Tibial nerve (tissue), 4 donors: ENCODE results near the gene FASN. TPM values are rescaled to one million over a fixed set of nuclear protein-coding genes. Genes with fewer than 3 reads are reported as not detected.
A peak's percentile ranks its signal among the peaks of the same experiment; 100 is the strongest.

ENCODE experiments used
- DNase-seq, 2 donors: peaks; one replicate each; pipeline ENCODE4 v3.0.0-alpha.2; 2019; ENCODE audit warnings: low spot score in 2 of 2
- H3K27ac ChIP-seq, 4 donors: fragments of 200-600 bp; sonication (generic) in 3 of 4; one replicate each; pipeline ENCODE4 v1.5.1; 2017 to 2019; ENCODE audit warnings: mild to moderate bottlenecking in 1 of 4
- H3K27me3 ChIP-seq, 2 donors: fragments of 200-600 bp; sonication (generic) in 1 of 2; one replicate each; pipeline versions ENCODE4 v1.5.1 to v1.6.0; 2017 to 2019
- H3K36me3 ChIP-seq, 3 donors: fragments of 200-600 bp; sonication (generic); one replicate each; pipeline ENCODE4 v1.5.1; 2018 to 2019
- H3K4me1 ChIP-seq, 4 donors: fragments of 200-600 bp; sonication (generic) in 3 of 4; one replicate each; pipeline ENCODE4 v1.5.1; 2017 to 2019
- H3K4me3 ChIP-seq, 4 donors: fragments of 200-600 bp; sonication (generic) in 3 of 4; one replicate each; pipeline ENCODE4 v1.5.1; 2017 to 2019; ENCODE audit warnings: mild to moderate bottlenecking in 1 of 4, moderate library complexity in 1 of 4
- H3K9me3 ChIP-seq, 4 donors: fragments of 200-600 bp; sonication (generic) in 3 of 4; one replicate each; pipeline ENCODE4 v1.5.1; 2017 to 2019
- EP300 ChIP-seq, 2 donors: sonication (generic); formaldehyde crosslinking; IDR thresholded peaks; one replicate each; pipeline ENCODE4 v1.6.1; 2017; ENCODE audit warnings: antibody characterized with exemption in 2 of 2, mild to moderate bottlenecking in 1 of 2
- POLR2A ChIP-seq, 2 donors: fragments of 450-650 bp; IDR thresholded peaks; one replicate each; pipeline ENCODE4 v1.6.1; 2017; ENCODE audit warnings: antibody characterized with exemption in 2 of 2, mild to moderate bottlenecking in 2 of 2, moderate library complexity in 2 of 2
- WGBS, 2 donors: methylation state at CpG; one replicate each; pipeline ENCODE4 v1.1.5; 2018; 5-methylcytosine and 5-hydroxymethylcytosine counted together
- total RNA-seq, 4 donors: library from RNA; depleted of rRNA; stranded (reverse); fragments of >200 nt; gene quantifications; one replicate each; pipeline ENCODE4 v1.1.0, GENCODE V29; 2016
- TF ChIP-seq, protein P1 (sequence below), 5 experiments: fragments of 200-600 bp in 3 of 5; fragments of 450-650 bp in 2 of 5; sonication (generic) in 3 of 5; IDR thresholded peaks; one replicate each; pipeline ENCODE4 v1.5.1; 2016 to 2019; ENCODE audit warnings: antibody characterized with exemption in 5 of 5, mild to moderate bottlenecking in 3 of 5, moderate library complexity in 2 of 5

Gene FASN
- total RNA-seq, 4 donors from 2014 or later: 129 to 319 (median 160) TPM

- no peak for DNase-seq
- Histone ChIP-seq H3K4me1 (peaks cover 0 to 22% (median 5%) of the 10 kb centered on the region in 4 donors), H3K27ac (peak overlapping the region in 3 of 4 donors; percentile 0 to 77 (median 72)), H3K9me3 (no peaks in the 10 kb centered on the region), H3K27me3 (no peaks in the 10 kb centered on the region), H3K4me3 (no peak overlapping the region), H3K36me3 (peaks cover 6 to 52% (median 13%) of the 10 kb centered on the region in 3 donors)
- TF ChIP-seq EP300 (IDR thresholded peaks at IDR 0.05): no peak
- 84 to 86% methylated on average over 17 to 18 of the region's 18 CpGs for WGBS, 2 donors
Measured at GRCh38 chr17:82078433-82078832, 19.6 kb downstream of the FASN start.

- no peaks in the 10 kb centered on the region for H3K9me3 ChIP-seq
- TF ChIP-seq EP300 (IDR thresholded peaks at IDR 0.05) (no peak), POLR2A (IDR thresholded peaks at IDR 0.05) (no peak)
- TF ChIP-seq, protein P1, sequence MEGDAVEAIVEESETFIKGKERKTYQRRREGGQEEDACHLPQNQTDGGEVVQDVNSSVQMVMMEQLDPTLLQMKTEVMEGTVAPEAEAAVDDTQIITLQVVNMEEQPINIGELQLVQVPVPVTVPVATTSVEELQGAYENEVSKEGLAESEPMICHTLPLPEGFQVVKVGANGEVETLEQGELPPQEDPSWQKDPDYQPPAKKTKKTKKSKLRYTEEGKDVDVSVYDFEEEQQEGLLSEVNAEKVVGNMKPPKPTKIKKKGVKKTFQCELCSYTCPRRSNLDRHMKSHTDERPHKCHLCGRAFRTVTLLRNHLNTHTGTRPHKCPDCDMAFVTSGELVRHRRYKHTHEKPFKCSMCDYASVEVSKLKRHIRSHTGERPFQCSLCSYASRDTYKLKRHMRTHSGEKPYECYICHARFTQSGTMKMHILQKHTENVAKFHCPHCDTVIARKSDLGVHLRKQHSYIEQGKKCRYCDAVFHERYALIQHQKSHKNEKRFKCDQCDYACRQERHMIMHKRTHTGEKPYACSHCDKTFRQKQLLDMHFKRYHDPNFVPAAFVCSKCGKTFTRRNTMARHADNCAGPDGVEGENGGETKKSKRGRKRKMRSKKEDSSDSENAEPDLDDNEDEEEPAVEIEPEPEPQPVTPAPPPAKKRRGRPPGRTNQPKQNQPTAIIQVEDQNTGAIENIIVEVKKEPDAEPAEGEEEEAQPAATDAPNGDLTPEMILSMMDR (IDR thresholded peaks at IDR 0.05): no peak
- peak overlapping the region in 3 of 4 donors; percentile 0 to 77 (median 72) for H3K27ac ChIP-seq
- peaks cover 0 to 46% (median 13%) of the 10 kb centered on the region in 3 donors for H3K36me3 ChIP-seq
- 46 to 48% methylated on average over 28 of the region's 28 CpGs for WGBS, 2 donors
- H3K4me3 ChIP-seq: no peak overlapping the region
- peaks cover 0 to 22% (median 5%) of the 10 kb centered on the region in 4 donors for H3K4me1 ChIP-seq
- no peaks in the 10 kb centered on the region for H3K27me3 ChIP-seq
- DNase-seq: peak; percentile 55 to 68
Measured at GRCh38 chr17:82077617-82078358, 20.2 kb downstream of the FASN start.

DNA sequence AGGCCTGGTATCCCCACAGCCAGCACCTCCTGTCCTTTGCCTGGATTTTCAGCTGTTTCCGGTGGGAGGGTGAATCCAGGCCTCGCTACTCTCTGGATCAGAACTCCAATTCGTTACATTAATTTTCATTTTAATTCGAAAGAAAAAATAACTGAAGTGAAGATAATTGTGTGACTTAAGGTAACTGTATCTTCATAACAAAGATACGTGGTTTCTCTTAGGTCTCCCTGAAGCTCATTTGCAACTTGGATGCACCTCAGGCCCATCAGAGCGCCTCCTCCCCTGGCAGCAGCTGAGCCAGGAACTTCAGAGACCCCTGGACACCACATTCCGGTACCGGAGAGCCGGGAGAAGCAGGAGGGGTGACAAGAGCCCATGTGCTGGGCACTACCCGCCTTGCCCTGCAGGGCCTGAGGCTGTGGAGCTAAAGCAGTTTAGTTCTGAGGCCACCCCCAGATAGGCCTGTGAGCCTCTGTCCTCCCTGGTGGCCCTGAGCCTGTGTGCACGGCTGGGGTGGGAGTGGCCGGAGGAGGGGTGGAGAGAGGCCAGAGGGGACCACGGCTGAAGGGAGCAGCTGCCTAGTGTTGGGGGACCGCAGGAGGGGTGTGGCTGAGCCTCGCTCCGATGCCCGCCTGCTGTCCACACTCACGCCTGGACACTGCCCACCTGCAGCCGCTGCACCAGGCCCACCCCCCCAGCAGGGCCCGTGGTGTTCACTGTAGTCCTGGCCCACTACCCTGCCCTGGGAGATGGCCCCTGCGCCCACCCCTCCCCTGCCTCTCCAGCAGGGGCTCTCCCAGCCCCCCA is 21.0 kb downstream of the FASN start:
- peak overlapping the region in 2 of 4 donors; percentile 72 to 77 for H3K27ac ChIP-seq
- WGBS, 2 donors: 51 to 58% methylated on average over 15 of the region's 21 CpGs
- H3K27me3 ChIP-seq: no peaks in the 10 kb centered on the region
- no peak for TF ChIP-seq POLR2A (IDR thresholded peaks at IDR 0.05)
- TF ChIP-seq, protein P1 (IDR thresholded peaks at IDR 0.05): peak in 1 of 5 experiments; percentile 17
- H3K4me1 ChIP-seq: peaks cover 0 to 22% (median 5%) of the 10 kb centered on the region in 4 donors
- no peak for DNase-seq
- H3K9me3 ChIP-seq: no peaks in the 10 kb centered on the region
- peaks cover 0 to 38% (median 8%) of the 10 kb centered on the region in 3 donors for H3K36me3 ChIP-seq
- no peak overlapping the region for H3K4me3 ChIP-seq

DNA sequence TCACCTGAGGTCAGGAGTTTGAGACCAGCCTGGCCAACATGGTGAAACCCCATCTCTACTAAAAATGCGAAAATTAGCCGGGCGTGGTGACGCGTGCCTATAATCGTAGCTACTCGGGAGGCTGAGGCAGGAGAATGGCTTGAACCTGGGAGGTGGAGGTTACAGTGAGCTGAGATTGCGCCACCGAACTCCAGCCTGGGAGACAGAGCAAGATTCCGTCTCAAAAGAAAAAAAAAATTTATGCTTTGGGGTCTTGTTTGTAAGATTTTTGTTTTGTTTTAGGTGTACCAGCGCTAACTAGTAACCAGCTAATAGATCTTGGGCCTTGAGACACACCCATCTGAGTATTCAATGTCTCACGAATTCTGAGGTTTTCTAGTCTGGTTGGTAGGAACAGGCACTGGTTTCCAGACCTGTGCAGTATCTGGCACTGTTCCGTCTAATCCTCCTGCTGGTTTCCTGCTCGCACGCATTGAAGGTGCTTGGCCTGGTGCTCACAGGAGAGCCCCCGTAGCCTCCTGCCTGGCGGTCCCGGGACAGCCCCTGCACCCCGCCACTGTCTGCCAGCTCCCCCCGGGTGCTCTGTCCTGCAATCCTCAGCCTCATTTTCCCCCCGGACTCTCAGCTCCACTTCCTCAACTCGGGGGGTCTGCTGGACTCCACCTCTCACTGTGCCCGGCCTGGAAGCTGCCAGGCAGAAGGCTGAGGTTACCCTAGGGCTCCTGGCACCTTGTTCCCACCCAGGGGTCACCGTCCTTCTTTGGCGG is 21.8 kb downstream of the FASN start:
- WGBS, 2 donors: 78 to 81% methylated on average over 25 of the region's 25 CpGs
- Histone ChIP-seq H3K27me3 (no peaks in the 10 kb centered on the region), H3K36me3 (peaks cover 0 to 30% (median 6%) of the 10 kb centered on the region in 3 donors), H3K9me3 (no peaks in the 10 kb centered on the region), H3K4me1 (peaks cover 0 to 22% (median 5%) of the 10 kb centered on the region in 4 donors), H3K4me3 (no peak overlapping the region), H3K27ac (no peak overlapping the region)
- TF ChIP-seq, protein P1 (IDR thresholded peaks at IDR 0.05): no peak
- no peak for TF ChIP-seq POLR2A (IDR thresholded peaks at IDR 0.05)
- TF ChIP-seq EP300 (IDR thresholded peaks at IDR 0.05): no peak
- DNase-seq: no peak

GRCh38 chr17:82073446-82073845 is 24.6 kb downstream of the FASN start:
- no peak for TF ChIP-seq EP300 (IDR thresholded peaks at IDR 0.05)
- TF ChIP-seq POLR2A (IDR thresholded peaks at IDR 0.05): no peak
- H3K9me3 ChIP-seq: no peaks in the 10 kb centered on the region
- WGBS, 2 donors: 83 to 91% methylated on average over 9 of the region's 9 CpGs
- peaks cover 0 to 2% (median 0%) of the 10 kb centered on the region in 3 donors for H3K36me3 ChIP-seq
- DNase-seq: no peak
- H3K27me3 ChIP-seq: no peaks in the 10 kb centered on the region
- no peak overlapping the region for H3K27ac ChIP-seq
- peaks cover 0 to 15% (median 4%) of the 10 kb centered on the region in 4 donors for H3K4me1 ChIP-seq
- no peak overlapping the region for H3K4me3 ChIP-seq
